IgD-negative memory B cell (primary cell): ENCODE data around the gene PDE6A. TPM values are rescaled to one million over a fixed set of nuclear protein-coding genes. Genes with fewer than 3 reads are reported as not detected.

Source experiments
- H3K27ac Mint-ChIP-seq, 3 donors: one replicate each; pipeline ENCODE4 v1.8.0; 2020 to 2022; ENCODE audit warnings: mild to moderate bottlenecking in 3 of 3, mixed read lengths in 3 of 3, moderate library complexity in 1 of 3
- H3K27me3 Mint-ChIP-seq: one replicate; pipeline ENCODE4 v1.8.0; 2021; ENCODE audit warnings: mixed read lengths
- H3K36me3 Mint-ChIP-seq: one replicate; pipeline ENCODE4 v1.8.0; 2020; ENCODE audit warnings: mild to moderate bottlenecking, mixed read lengths
- H3K4me1 Mint-ChIP-seq, 3 donors: one replicate each; pipeline ENCODE4 v1.8.0; 2020 to 2022; ENCODE audit warnings: mixed read lengths in 3 of 3, mild to moderate bottlenecking in 1 of 3
- H3K4me3 Mint-ChIP-seq, 4 donors: one replicate each; pipeline ENCODE4 v1.8.0; 2020 to 2022; ENCODE audit warnings: mild to moderate bottlenecking in 4 of 4, mixed read lengths in 4 of 4, moderate library complexity in 3 of 4
- H3K9me3 Mint-ChIP-seq, 3 donors: one replicate each; pipeline ENCODE4 v1.8.0; 2020 to 2021; ENCODE audit warnings: mixed read lengths in 3 of 3, mild to moderate bottlenecking in 1 of 3
- polyA plus RNA-seq: library from polyadenylated mRNA; unstranded; fragments of 300-500 nt; fragmentation: Illumina TruSeq; gene quantifications from one replicate; pipeline ENCODE4 v1.2.3, GENCODE V29; 2021

PDE6A gene
- polyA plus RNA-seq, result 0.05 TPM

GRCh38 chr5:149944666-149945065 lies at the start of gene PDE6A:
Gene PDE6A (minus strand): TSS chr5:149944793. CDS start chr5:149944673, 120 bp downstream.
- Mint-ChIP-seq H3K4me3 (no peak within 1 kb of the TSS), H3K36me3 (peaks cover 2% of the 10 kb centered on the region), H3K4me1 (peaks cover 0 to under 1% (median 0%) of the 10 kb centered on the region in 3 donors), H3K27me3 (peaks cover 7% of the 10 kb centered on the region), H3K9me3 (no peaks in the 10 kb centered on the region), H3K27ac (no peak within 1 kb of the TSS)

DNA sequence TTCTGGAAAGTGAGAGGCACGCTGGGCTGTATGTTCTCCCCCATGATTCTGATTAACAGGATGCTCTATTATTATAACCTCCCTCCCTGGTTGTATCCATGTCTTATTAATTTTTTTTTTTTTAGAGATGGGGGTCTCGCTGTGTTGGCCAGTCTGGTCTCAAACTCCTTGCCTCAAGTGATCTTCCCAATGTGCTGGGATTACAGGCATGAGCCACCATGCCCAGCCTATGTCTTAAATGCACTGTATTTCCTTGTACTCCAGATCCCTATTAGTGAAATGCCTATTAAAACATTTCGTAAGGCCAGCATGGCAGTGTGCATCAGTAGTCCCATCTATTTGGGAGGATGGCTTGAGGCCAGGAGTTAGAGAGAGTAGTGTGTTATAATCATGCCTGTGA lies 48.9 kb upstream of the PDE6A start:
- H3K36me3 Mint-ChIP-seq, result peaks cover 4% of the 10 kb centered on the region
- no peak overlapping the region for H3K27ac Mint-ChIP-seq
- H3K4me1 Mint-ChIP-seq, result peaks cover 0 to 1% (median 0%) of the 10 kb centered on the region in 3 donors
- H3K27me3 Mint-ChIP-seq, result no peaks in the 10 kb centered on the region
- no peak overlapping the region for H3K4me3 Mint-ChIP-seq
- no peaks in the 10 kb centered on the region for H3K9me3 Mint-ChIP-seq

DNA sequence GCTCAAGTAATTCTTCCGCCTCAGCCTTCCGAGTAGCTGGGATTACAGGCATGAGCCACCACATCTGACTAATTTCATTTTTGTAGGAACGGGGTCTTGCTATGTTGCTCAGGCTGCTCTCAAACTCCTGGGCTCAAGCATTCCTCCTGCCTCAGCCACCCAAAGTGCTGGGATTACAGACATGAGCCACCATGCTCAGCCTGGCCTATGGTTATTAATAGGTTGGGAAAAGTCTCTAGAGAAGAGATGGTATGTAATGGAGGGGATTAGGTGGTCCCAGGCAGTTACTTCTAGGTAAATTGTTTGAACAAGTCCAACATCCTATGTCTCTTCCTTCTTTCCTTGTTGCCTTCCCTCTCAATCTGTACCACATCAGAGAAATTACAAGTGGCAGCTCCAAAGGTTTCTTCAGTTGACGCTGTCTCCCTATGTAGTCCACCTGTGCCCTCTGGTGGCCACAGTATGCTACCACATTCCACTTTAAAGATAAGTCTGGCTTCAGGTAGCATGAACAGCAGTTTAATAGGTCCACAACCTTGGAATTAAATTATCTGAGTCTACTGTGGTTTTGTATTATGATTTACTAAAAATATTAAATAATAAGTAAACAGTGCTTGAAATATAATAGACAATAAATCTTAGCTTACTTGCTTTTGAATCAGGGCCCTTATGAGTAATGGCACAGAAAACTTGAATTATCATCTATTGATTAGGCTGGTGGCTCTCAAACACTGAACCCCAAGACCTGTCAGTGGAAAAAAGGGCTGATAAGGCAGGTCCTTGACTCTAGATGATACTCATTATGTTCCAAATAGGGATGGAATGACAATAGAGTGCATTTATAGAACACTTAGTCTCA lies 46.2 kb upstream of the PDE6A start:
- H3K4me1 Mint-ChIP-seq, result peaks cover 0 to 1% (median 0%) of the 10 kb centered on the region in 3 donors
- H3K27ac Mint-ChIP-seq, result no peak overlapping the region
- no peaks in the 10 kb centered on the region for H3K9me3 Mint-ChIP-seq
- no peak overlapping the region for H3K4me3 Mint-ChIP-seq
- H3K27me3 Mint-ChIP-seq, result no peaks in the 10 kb centered on the region
- peaks cover 4% of the 10 kb centered on the region for H3K36me3 Mint-ChIP-seq

GRCh38 chr5:149988126-149988525 lies 43.5 kb upstream of the PDE6A start:
- Mint-ChIP-seq H3K9me3 (no peaks in the 10 kb centered on the region), H3K27me3 (no peaks in the 10 kb centered on the region), H3K27ac (peak overlapping the region in 1 of 3 donors; percentile 32), H3K4me3 (no peak overlapping the region), H3K4me1 (peaks cover 0 to 1% (median 0%) of the 10 kb centered on the region in 3 donors), H3K36me3 (no peaks in the 10 kb centered on the region)

GRCh38 chr5:149982505-149982904 lies 37.9 kb upstream of the PDE6A start:
- Mint-ChIP-seq H3K4me3 (no peak overlapping the region), H3K4me1 (no peaks in the 10 kb centered on the region), H3K27me3 (no peaks in the 10 kb centered on the region), H3K27ac (no peak overlapping the region), H3K36me3 (peaks cover 5% of the 10 kb centered on the region), H3K9me3 (no peaks in the 10 kb centered on the region)

- no peaks in the 10 kb centered on the region for H3K4me1 Mint-ChIP-seq
- H3K36me3 Mint-ChIP-seq, result peaks cover 6% of the 10 kb centered on the region
- H3K27ac Mint-ChIP-seq, result no peak overlapping the region
- no peaks in the 10 kb centered on the region for H3K27me3 Mint-ChIP-seq
- no peaks in the 10 kb centered on the region for H3K9me3 Mint-ChIP-seq
- H3K4me3 Mint-ChIP-seq, result no peak overlapping the region
Measured at GRCh38 chr5:149981206-149981605, 36.6 kb upstream of the PDE6A start.

DNA sequence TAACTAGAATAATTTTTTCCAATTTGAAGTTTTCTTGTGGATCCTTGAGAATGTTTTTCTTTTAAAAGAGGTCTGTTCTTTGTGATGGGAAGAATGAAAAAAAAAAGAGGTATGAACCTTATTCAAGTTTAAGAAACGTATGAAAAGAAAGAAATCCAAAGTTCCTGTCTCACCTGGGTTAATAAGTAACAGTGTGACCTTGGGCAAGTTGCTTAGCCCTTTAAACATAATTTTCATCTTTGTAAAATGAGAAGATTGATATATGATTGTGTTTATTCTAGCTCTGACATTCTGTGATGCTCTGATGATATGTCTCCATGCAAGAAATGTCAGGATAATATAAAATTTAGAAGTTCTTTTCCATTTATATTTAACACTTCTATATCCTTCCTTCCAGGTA lies 35.3 kb upstream of the PDE6A start:
- Mint-ChIP-seq H3K4me3 (no peak overlapping the region), H3K27me3 (no peaks in the 10 kb centered on the region), H3K27ac (no peak overlapping the region), H3K36me3 (peaks cover 11% of the 10 kb centered on the region), H3K9me3 (no peaks in the 10 kb centered on the region), H3K4me1 (peaks cover 0 to 1% (median 0%) of the 10 kb centered on the region in 3 donors)

- H3K4me1 Mint-ChIP-seq, result peaks cover 3 to 7% (median 6%) of the 10 kb centered on the region in 3 donors
- no peaks in the 10 kb centered on the region for H3K27me3 Mint-ChIP-seq
- H3K9me3 Mint-ChIP-seq, result no peaks in the 10 kb centered on the region
- H3K36me3 Mint-ChIP-seq, result peaks cover 15% of the 10 kb centered on the region
- H3K27ac Mint-ChIP-seq, result no peak overlapping the region
- H3K4me3 Mint-ChIP-seq, result no peak overlapping the region
Measured at GRCh38 chr5:149975409-149975808, 30.8 kb upstream of the PDE6A start.

DNA sequence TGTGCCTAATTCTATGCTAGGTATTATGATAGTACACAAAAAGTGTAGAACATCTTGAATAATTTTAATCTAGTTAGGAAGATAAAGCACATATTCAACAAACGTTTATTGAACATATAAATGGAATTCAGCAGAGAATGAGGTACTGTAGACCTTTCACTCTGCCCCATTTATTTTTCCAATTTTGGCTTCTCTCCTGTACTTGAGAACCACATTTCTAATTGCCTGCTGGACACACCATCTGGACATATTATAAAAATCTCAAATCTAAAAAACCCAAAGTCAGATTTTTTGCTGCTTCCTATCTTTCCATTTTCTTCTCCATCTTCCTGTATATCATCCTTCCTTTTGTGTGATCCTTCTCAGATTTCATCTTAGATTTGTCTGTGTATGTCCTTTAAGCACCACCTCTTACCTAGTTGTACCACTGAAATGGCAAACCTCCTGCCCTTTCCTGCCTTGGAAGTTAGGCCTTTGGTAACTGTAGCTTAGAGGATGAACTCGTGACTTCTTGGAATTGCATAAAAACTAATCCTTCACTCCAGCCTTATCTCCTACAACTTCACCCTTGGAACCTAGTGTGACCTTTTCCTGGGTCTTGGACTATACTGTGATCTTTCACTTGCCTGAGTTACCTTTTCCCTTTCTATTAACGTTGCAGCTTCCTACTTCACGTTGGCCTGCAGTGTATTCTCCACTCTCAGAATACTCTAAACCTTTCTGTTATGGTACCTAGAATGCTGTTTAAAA lies 24.8 kb upstream of the PDE6A start:
- H3K4me1 Mint-ChIP-seq, result peaks cover 3 to 19% (median 10%) of the 10 kb centered on the region in 3 donors
- H3K9me3 Mint-ChIP-seq, result no peaks in the 10 kb centered on the region
- no peak overlapping the region for H3K27ac Mint-ChIP-seq
- no peak overlapping the region for H3K4me3 Mint-ChIP-seq
- peaks cover 6% of the 10 kb centered on the region for H3K36me3 Mint-ChIP-seq
- no peaks in the 10 kb centered on the region for H3K27me3 Mint-ChIP-seq

GRCh38 chr5:149966946-149967345 lies 22.4 kb upstream of the PDE6A start:
- H3K36me3 Mint-ChIP-seq, result peaks cover 7% of the 10 kb centered on the region
- H3K27me3 Mint-ChIP-seq, result no peaks in the 10 kb centered on the region
- H3K27ac Mint-ChIP-seq, result no peak overlapping the region
- no peak overlapping the region for H3K4me3 Mint-ChIP-seq
- H3K9me3 Mint-ChIP-seq, result no peaks in the 10 kb centered on the region
- H3K4me1 Mint-ChIP-seq, result peaks cover 2 to 18% (median 15%) of the 10 kb centered on the region in 3 donors

DNA sequence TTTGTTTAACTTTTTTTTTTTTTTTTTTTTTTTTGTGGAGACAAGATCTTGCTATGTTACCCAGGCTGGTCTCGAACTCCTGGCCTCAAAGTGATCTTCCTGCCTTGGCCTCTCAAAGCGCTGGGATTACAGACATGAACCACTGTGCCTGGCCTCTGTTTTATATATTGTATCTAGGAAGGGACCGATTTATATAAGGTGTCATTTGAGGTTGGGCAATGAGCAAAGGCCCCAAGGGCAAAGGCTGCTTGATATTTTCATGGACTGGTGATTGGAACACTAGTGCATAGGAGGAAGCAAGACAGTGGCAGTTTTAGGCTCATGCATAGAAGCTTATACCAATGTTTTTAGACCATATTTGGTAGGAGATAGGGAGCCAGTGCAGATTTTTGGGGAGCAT lies 19.1 kb upstream of the PDE6A start:
- H3K27me3 Mint-ChIP-seq, result no peaks in the 10 kb centered on the region
- peaks cover 21 to 30% (median 26%) of the 10 kb centered on the region in 3 donors for H3K4me1 Mint-ChIP-seq
- H3K27ac Mint-ChIP-seq, result no peak overlapping the region
- H3K9me3 Mint-ChIP-seq, result no peaks in the 10 kb centered on the region
- H3K4me3 Mint-ChIP-seq, result no peak overlapping the region
- peaks cover 3% of the 10 kb centered on the region for H3K36me3 Mint-ChIP-seq

DNA sequence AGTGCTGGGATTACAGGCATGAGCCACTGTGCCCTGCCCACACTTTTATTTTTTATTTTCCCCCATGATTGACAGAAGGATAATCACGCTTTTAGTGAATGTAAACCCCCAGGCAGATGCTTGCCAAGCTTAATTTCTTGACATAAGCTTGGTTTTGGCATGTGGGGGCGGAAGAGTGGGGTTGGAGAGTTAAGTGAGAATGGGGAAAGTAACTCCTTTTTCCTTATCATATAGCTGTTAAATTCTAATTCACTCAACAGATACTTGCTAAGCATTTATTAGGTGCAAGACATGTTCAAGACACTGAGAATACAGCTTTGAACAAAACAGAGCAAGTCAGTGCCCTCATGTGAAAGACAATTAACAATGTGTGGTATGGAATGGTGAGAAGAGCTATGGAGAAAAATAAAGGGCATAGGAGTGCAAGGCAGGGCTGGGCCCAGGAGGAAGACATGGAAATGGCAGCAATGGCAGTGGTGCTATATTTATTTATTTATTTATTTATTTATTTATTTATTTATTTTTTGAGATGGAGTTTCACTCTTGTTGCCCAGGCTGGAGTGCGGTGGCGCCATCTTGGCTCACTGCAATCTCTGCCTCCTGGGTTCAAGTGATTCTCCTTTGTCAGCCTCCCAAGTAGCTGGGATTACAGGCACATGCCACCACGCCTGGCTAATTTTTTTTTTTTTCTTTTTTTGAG lies 18.2 kb upstream of the PDE6A start:
- Mint-ChIP-seq H3K27me3 (no peaks in the 10 kb centered on the region), H3K4me3 (peak overlapping the region; percentile 57 to 99 (median 78)), H3K36me3 (peaks cover 3% of the 10 kb centered on the region), H3K27ac (no peak overlapping the region), H3K9me3 (no peaks in the 10 kb centered on the region), H3K4me1 (peaks cover 21 to 30% (median 26%) of the 10 kb centered on the region in 3 donors)

- Mint-ChIP-seq H3K9me3 (no peaks in the 10 kb centered on the region), H3K27me3 (no peaks in the 10 kb centered on the region), H3K4me1 (peaks cover 21 to 30% (median 21%) of the 10 kb centered on the region in 3 donors), H3K36me3 (peaks cover 3% of the 10 kb centered on the region), H3K27ac (peak overlapping the region in 2 of 3 donors; percentile 69 to 96), H3K4me3 (peak overlapping the region; percentile 43 to 99 (median 94))
Measured at GRCh38 chr5:149961957-149962409, 17.4 kb upstream of the PDE6A start.

DNA sequence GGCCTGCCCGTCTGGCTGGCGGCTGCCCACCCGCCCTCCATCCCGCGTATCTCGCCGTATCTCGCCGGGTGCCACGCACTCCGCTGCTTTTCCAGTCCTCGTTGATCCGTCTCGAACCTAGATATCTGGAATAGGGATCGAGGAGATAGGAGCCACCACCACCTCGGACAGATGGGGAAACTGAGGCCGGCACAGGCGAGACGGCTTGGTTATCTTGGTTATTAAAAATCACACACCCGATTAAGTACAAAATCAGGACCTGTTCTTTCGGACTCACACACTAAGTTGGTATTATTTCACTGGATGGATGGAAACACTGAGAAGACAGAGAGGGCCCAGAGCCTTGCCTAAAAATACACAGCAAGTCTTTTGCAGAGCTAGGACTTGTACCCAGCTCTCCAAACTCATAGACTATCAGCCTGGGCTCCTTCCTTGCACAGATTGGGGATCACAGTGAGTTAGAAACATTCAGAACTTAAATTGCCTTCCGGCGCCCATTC lies 16.6 kb upstream of the PDE6A start:
- Mint-ChIP-seq H3K36me3 (peaks cover 5% of the 10 kb centered on the region), H3K4me3 (peak overlapping the region; percentile 90 to 100 (median 99)), H3K9me3 (peaks cover 0 to 2% (median 0%) of the 10 kb centered on the region in 3 donors), H3K27me3 (no peaks in the 10 kb centered on the region), H3K4me1 (peaks cover 21 to 30% (median 21%) of the 10 kb centered on the region in 3 donors), H3K27ac (peak overlapping the region; percentile 69 to 96 (median 85))
